ENCODE data around the gene SNX5.

Gene SNX5

GRCh38 chr20:17968366-17969277 lies at the start of gene SNX5, which contains the start of gene MGME1:
Gene SNX5 (minus strand): TSS chr20:17968794. CDS start chr20:17968425, 369 bp downstream.
Gene MGME1 (plus strand): TSS chr20:17969018. CDS start chr20:17969860, 842 bp downstream.
- DNase-seq (ENCODE audit: low read depth in 4 of 4, low spot score in 1 of 4), result peak; percentile 98 to 100 (median 99)

- DNase-seq (ENCODE audit: low read depth in 4 of 4, low spot score in 1 of 4), result no peak
Observed at GRCh38 chr20:18018100-18018499, 49.5 kb upstream of the SNX5 start.

GRCh38 chr20:18016772-18017171 lies 48.2 kb upstream of the SNX5 start:
- DNase-seq (ENCODE audit: low read depth in 4 of 4, low spot score in 1 of 4), result no peak

- DNase-seq (ENCODE audit: low read depth in 4 of 4, low spot score in 1 of 4), result no peak
Observed at GRCh38 chr20:18014411-18014810, 45.8 kb upstream of the SNX5 start.

DNA sequence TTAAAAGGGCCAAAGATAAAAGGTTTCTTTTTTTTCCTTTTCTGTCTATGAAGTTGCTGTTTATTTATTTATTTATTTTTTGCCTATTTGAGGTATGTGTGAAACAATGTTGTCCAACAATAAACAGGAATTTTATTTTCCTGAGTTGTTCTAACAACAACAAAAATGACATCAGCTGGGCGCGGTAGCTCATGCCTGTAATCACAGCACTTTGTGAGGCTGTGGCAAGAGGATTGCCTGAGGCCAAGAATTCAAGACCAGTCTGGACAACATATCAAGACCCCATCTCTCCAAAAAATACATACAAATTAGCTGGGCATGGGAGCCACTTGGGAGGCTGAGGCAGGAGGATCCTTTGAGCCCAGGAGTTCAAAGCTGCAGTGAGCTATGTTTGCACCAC lies 44.3 kb upstream of the SNX5 start:
- DNase-seq (ENCODE audit: low read depth in 4 of 4, low spot score in 1 of 4), result no peak

- DNase-seq (ENCODE audit: low read depth in 4 of 4, low spot score in 1 of 4), result no peak
Observed at GRCh38 chr20:18011951-18012645, 43.5 kb upstream of the SNX5 start.

DNA sequence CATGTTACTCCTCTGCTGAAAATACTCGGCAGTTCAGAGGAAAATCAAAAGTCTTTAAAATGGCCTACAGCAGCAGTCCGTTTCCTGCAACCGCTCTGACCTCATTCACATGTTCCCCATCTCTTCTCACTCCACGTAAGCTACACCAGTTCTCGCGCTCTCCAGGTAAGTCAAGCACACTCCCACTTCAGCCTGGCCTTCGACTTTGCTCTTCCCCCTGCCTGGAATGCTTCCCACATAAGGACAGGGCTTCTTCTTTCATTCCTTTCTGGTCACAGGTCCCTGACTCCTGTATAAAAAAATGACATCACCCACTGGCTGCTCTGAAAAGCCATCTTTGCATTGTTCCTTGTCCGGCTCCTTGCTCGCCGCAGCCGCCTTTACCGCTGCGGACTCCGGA lies 42.9 kb upstream of the SNX5 start:
- DNase-seq (ENCODE audit: low read depth in 4 of 4, low spot score in 1 of 4), result no peak

DNA sequence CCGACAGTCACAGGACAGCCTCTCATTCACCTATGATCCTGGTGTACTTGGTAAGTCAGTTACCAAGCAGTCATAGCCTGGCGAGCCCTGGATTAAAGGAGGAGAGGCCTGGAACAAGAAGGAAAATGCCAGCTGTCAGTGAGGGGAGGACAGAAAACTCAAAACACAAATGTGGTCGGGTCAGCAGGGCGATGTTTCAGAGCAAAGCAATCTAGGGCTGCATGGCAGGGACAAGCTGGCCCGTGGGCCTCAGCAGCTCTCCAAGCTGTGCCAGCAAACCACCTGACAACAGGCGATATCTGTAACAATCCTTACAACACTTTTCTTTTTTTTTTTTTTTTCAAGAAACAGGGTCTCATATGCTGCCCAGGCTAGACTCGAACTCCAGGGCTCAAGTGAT lies 40.5 kb upstream of the SNX5 start:
- DNase-seq (ENCODE audit: low read depth in 4 of 4, low spot score in 1 of 4), result no peak

DNA sequence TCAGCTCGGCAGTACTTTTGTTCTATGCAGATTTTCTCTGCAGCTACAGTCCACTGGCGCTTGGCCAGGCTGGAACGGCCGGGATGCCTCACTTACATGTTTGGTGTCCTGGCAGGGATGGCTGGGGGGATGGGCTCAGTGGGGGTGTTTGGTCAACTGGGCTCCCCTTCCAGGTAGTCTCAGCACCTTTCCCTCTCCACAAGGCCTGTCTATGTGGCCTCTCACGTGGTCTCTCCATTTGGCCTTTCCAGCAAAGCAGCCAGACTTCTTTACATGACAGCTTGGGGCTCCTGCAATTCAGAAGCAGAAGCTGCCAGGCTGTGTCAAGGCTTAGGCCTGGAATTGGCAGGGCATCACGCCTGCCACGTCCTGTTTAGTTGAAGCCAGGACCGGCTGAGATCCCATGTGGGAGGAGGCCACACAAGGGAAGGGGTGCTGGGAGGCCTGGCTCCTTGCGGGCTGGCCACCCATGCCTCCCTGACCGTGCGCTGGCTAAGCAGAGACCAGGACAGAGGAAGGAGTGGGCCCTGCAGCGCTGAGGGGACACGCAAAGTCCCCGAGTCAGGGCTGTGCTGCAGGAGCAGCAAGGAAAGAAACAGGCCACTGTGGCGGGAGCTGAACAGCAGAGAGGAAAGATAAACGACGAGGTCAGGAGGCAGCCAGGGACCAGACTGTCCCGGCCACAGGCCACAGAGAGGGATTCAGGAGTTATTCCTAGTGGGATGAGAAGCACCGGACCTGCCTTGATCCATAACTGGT lies 39.1 kb upstream of the SNX5 start:
- DNase-seq (ENCODE audit: low read depth in 4 of 4, low spot score in 1 of 4), result no peak

- no peak for DNase-seq (ENCODE audit: low read depth in 4 of 4, low spot score in 1 of 4)
Observed at GRCh38 chr20:18006684-18007083, 38.1 kb upstream of the SNX5 start.

- no peak for DNase-seq (ENCODE audit: low read depth in 4 of 4, low spot score in 1 of 4)
Observed at GRCh38 chr20:18005990-18006364, 37.4 kb upstream of the SNX5 start.

GRCh38 chr20:18005170-18005989 lies 36.8 kb upstream of the SNX5 start:
- DNase-seq (ENCODE audit: low read depth in 4 of 4, low spot score in 1 of 4), result no peak

GRCh38 chr20:18004384-18005031 lies 35.9 kb upstream of the SNX5 start:
- DNase-seq (ENCODE audit: low read depth in 4 of 4, low spot score in 1 of 4), result no peak

GRCh38 chr20:18003897-18004296 lies 35.3 kb upstream of the SNX5 start:
- DNase-seq (ENCODE audit: low read depth in 4 of 4, low spot score in 1 of 4), result no peak

- no peak for DNase-seq (ENCODE audit: low read depth in 4 of 4, low spot score in 1 of 4)
Observed at GRCh38 chr20:18001131-18001921, 32.7 kb upstream of the SNX5 start.

DNA sequence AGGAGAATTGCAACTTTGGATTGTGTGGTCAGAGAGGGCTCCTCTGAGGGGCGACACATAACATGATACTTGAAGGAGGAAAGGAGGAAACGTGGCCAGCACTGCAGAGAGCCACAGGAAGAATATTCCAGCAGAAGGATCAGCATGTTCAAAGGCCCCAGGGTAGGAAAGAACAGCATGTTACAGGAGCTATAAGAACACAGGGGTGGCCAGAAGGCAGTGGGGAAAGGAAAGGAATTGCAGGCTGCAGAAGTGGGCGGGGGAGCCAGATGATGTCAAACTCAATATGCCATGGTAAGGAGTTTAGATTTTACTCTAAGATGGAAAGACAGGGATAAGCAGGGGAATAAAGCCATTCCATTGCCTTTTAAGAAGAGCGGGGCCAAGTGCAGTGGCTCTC lies 31.0 kb upstream of the SNX5 start:
- DNase-seq (ENCODE audit: low read depth in 4 of 4, low spot score in 1 of 4), result no peak

- no peak for DNase-seq (ENCODE audit: low read depth in 4 of 4, low spot score in 1 of 4)
Observed at GRCh38 chr20:17998446-17998845, 29.9 kb upstream of the SNX5 start.

- DNase-seq (ENCODE audit: low read depth in 4 of 4, low spot score in 1 of 4), result peak in 1 of 4 experiments; percentile 9
Observed at GRCh38 chr20:17995967-17996819, 27.6 kb upstream of the SNX5 start.
